ENCODE results near the gene CACNA1C. TPM values are rescaled to one million over a fixed set of nuclear protein-coding genes. Genes with fewer than 3 reads are reported as not detected.

Gene CACNA1C
- total RNA-seq, 1 experiment from 2014 or later = not detected

GRCh38 chr12:2479851-2480535, 427.2 kb downstream of the CACNA1C start:
- CTCF ChIA-PET = no interaction called here
- H3F3A ChIP-seq (ENCODE audit: insufficient read depth, low read depth) = no peaks in the 10 kb centered on the region
- POLR2A ChIA-PET (ENCODE audit: unreplicated experiment) = no interaction called here
- H3K4me3 ChIP-seq = no peak overlapping the region
- H2AFZ ChIP-seq = no peak overlapping the region
- no peak overlapping the region for H3K4me2 ChIP-seq
- H4K20me1 ChIP-seq (ENCODE audit: insufficient read depth) = no peaks in the 10 kb centered on the region
- no peaks in the 10 kb centered on the region for H3K4me1 ChIP-seq (replicated peaks; ENCODE audit: insufficient read depth)
- no peak overlapping the region for H3K27ac ChIP-seq
- no TSS peak for BruUV-seq (replicated peaks)
- H3K79me2 ChIP-seq (ENCODE audit: low read depth) = no peaks in the 10 kb centered on the region
- no peaks in the 10 kb centered on the region for H3K9me3 ChIP-seq (ENCODE audit: insufficient read depth, low read depth)
- no peaks in the 10 kb centered on the region for H3K9me2 ChIP-seq (ENCODE audit: insufficient read depth)
- H3K36me3 ChIP-seq (ENCODE audit: low read depth) = no peaks in the 10 kb centered on the region
- peaks cover 100% of the 10 kb centered on the region for H3K27me3 ChIP-seq (ENCODE audit: insufficient read depth, low read depth)
- TF ChIP-seq EZH2 (IDR thresholded peaks at IDR 0.05; ENCODE audit: low read depth) (no peak), CTCF (conservative IDR thresholded peaks at IDR 0.05) (no peak)
- DNase-seq = no peak
- intact Hi-C loops (cut with micrococcal nuclease; ENCODE audit: unreplicated experiment) = no loop called here

- no peaks in the 10 kb centered on the region for H3F3A ChIP-seq (ENCODE audit: insufficient read depth, low read depth)
- H3K36me3 ChIP-seq (ENCODE audit: low read depth) = no peaks in the 10 kb centered on the region
- H3K4me2 ChIP-seq = no peak overlapping the region
- POLR2A ChIA-PET (ENCODE audit: unreplicated experiment) = no interaction called here
- TF ChIP-seq CTCF (conservative IDR thresholded peaks at IDR 0.05) = no peak
- no peak for TF ChIP-seq EZH2 (IDR thresholded peaks at IDR 0.05; ENCODE audit: low read depth)
- no peak overlapping the region for H3K4me3 ChIP-seq
- H3K9me3 ChIP-seq (ENCODE audit: insufficient read depth, low read depth) = no peaks in the 10 kb centered on the region
- no peaks in the 10 kb centered on the region for H4K20me1 ChIP-seq (ENCODE audit: insufficient read depth)
- no peaks in the 10 kb centered on the region for H3K9me2 ChIP-seq (ENCODE audit: insufficient read depth)
- CTCF ChIA-PET = no interaction called here
- DNase-seq = no peak
- intact Hi-C loops (cut with micrococcal nuclease; ENCODE audit: unreplicated experiment) = no loop called here
- H2AFZ ChIP-seq = no peak overlapping the region
- no peaks in the 10 kb centered on the region for H3K79me2 ChIP-seq (ENCODE audit: low read depth)
- peaks cover 100% of the 10 kb centered on the region for H3K27me3 ChIP-seq (ENCODE audit: insufficient read depth, low read depth)
- BruUV-seq (replicated peaks) = no TSS peak
- H3K27ac ChIP-seq = no peak overlapping the region
- no peaks in the 10 kb centered on the region for H3K4me1 ChIP-seq (replicated peaks; ENCODE audit: insufficient read depth)
These were observed 428.6 kb downstream of the CACNA1C start for GRCh38 chr12:2481346-2481745.

- CTCF ChIA-PET = no interaction called here
- no TSS peak for BruUV-seq (replicated peaks)
- H3K27ac ChIP-seq = no peak overlapping the region
These were observed 429.2 kb downstream of the CACNA1C start for GRCh38 chr12:2481951-2482350.

More at GRCh38 chr12:2481951-2482350, 429.2 kb downstream of the CACNA1C start:
- no peaks in the 10 kb centered on the region for H3F3A ChIP-seq (ENCODE audit: insufficient read depth, low read depth)
- intact Hi-C loops (cut with micrococcal nuclease; ENCODE audit: unreplicated experiment) = no loop called here
- H3K79me2 ChIP-seq (ENCODE audit: low read depth) = no peaks in the 10 kb centered on the region
- no peaks in the 10 kb centered on the region for H4K20me1 ChIP-seq (ENCODE audit: insufficient read depth)
- H3K27me3 ChIP-seq (ENCODE audit: insufficient read depth, low read depth) = peaks cover 100% of the 10 kb centered on the region
- no peak overlapping the region for H3K4me2 ChIP-seq
- H3K9me2 ChIP-seq (ENCODE audit: insufficient read depth) = no peaks in the 10 kb centered on the region
- no peak overlapping the region for H3K4me3 ChIP-seq
- H3K4me1 ChIP-seq (replicated peaks; ENCODE audit: insufficient read depth) = no peaks in the 10 kb centered on the region
- no peak for DNase-seq
- H3K9me3 ChIP-seq (ENCODE audit: insufficient read depth, low read depth) = no peaks in the 10 kb centered on the region
- POLR2A ChIA-PET (ENCODE audit: unreplicated experiment) = no interaction called here
- H2AFZ ChIP-seq = no peak overlapping the region
- no peaks in the 10 kb centered on the region for H3K36me3 ChIP-seq (ENCODE audit: low read depth)
- no peak for TF ChIP-seq EZH2 (IDR thresholded peaks at IDR 0.05; ENCODE audit: low read depth)

All from PC-9 (cell line).